SJCRH30 (cell line): ENCODE results near the gene ECM1. TPM values are rescaled to one million over a fixed set of nuclear protein-coding genes. Genes with fewer than 3 reads are reported as not detected.

Experiments used
- DNase-seq, 2 experiments: peaks; one replicate each; pipeline ENCODE4 v3.0.0-alpha.2; 2015 to 2020
- H3K27ac ChIP-seq: fragments of 250-450 bp; sonication (Bioruptor Pico); 2 replicates; pipeline ENCODE4 v1.5.1; 2020; ENCODE audit warnings: mild to moderate bottlenecking, moderate library complexity
- H3K27me3 ChIP-seq: fragments of 250-450 bp; sonication (Bioruptor Pico); 2 replicates; pipeline ENCODE4 v1.5.1; 2020; ENCODE audit warnings: mild to moderate bottlenecking, moderate library complexity
- H3K36me3 ChIP-seq: fragments of 250-450 bp; sonication (Bioruptor Pico); 2 replicates; pipeline ENCODE4 v1.5.1; 2020; ENCODE audit warnings: mild to moderate bottlenecking, moderate library complexity
- H3K4me1 ChIP-seq: fragments of 250-450 bp; sonication (Bioruptor Pico); 2 replicates; pipeline ENCODE4 v1.5.1; 2020; ENCODE audit warnings: mild to moderate bottlenecking, moderate library complexity
- H3K4me3 ChIP-seq: fragments of 250-450 bp; sonication (Bioruptor Pico); 2 replicates; pipeline ENCODE4 v1.5.1; 2020; ENCODE audit warnings: mild to moderate bottlenecking, moderate library complexity
- H3K9me3 ChIP-seq: fragments of 250-450 bp; sonication (Bioruptor Pico); replicated peaks from 2 replicates; pipeline ENCODE4 v1.5.1; 2020; ENCODE audit warnings: mild to moderate bottlenecking, moderate library complexity
- total RNA-seq: library from RNA; depleted of rRNA; stranded (reverse); fragments of >200 nt; shearing (Covaris generic); gene quantifications from 2 replicates; pipeline ENCODE4 v1.2.3, GENCODE V29; 2014

ECM1 gene
- total RNA-seq, 1 experiment from 2014 or later, result 5.0 TPM

GRCh38 chr1:150516616-150517015 lies 8.7 kb downstream of the ECM1 start:
- H3K4me1 ChIP-seq, result peaks cover 7% of the 10 kb centered on the region; the same call in 1 of the 2 replicates
- no peaks in the 10 kb centered on the region for H3K27me3 ChIP-seq
- no peak for DNase-seq
- no peaks in the 10 kb centered on the region for H3K36me3 ChIP-seq
- H3K27ac ChIP-seq, result no peak overlapping the region
- no peaks in the 10 kb centered on the region for H3K9me3 ChIP-seq
- peak overlapping the region; percentile 64 for H3K4me3 ChIP-seq

GRCh38 chr1:150521196-150521968 lies 13.5 kb downstream of the ECM1 start:
- Histone ChIP-seq H3K9me3 (no peaks in the 10 kb centered on the region), H3K27me3 (no peaks in the 10 kb centered on the region), H3K27ac (no peak overlapping the region), H3K36me3 (no peaks in the 10 kb centered on the region), H3K4me1 (0 out of 2 replicates have a peak, but pooled peaks cover under 1% of the 10 kb centered on the region), H3K4me3 (no peak overlapping the region)
- no peak for DNase-seq

GRCh38 chr1:150525348-150525747 lies 17.4 kb downstream of the ECM1 start:
- Histone ChIP-seq H3K4me1 (no peaks in the 10 kb centered on the region), H3K36me3 (no peaks in the 10 kb centered on the region), H3K27me3 (no peaks in the 10 kb centered on the region), H3K4me3 (no peak overlapping the region), H3K27ac (no peak overlapping the region), H3K9me3 (no peaks in the 10 kb centered on the region)
- no peak for DNase-seq

GRCh38 chr1:150528196-150528595 lies 20.3 kb downstream of the ECM1 start:
- no peak for DNase-seq
- Histone ChIP-seq H3K27ac (no peak overlapping the region), H3K9me3 (no peaks in the 10 kb centered on the region), H3K27me3 (no peaks in the 10 kb centered on the region), H3K4me3 (no peak overlapping the region), H3K36me3 (no peaks in the 10 kb centered on the region), H3K4me1 (no peaks in the 10 kb centered on the region)

GRCh38 chr1:150529017-150529416 lies 21.1 kb downstream of the ECM1 start:
- H3K4me3 ChIP-seq, result no peak overlapping the region
- H3K4me1 ChIP-seq, result no peaks in the 10 kb centered on the region
- DNase-seq, result no peak
- H3K27ac ChIP-seq, result no peak overlapping the region
- no peaks in the 10 kb centered on the region for H3K36me3 ChIP-seq
- no peaks in the 10 kb centered on the region for H3K9me3 ChIP-seq
- H3K27me3 ChIP-seq, result no peaks in the 10 kb centered on the region

- H3K36me3 ChIP-seq, result no peaks in the 10 kb centered on the region
- H3K4me1 ChIP-seq, result peaks cover 11% of the 10 kb centered on the region
- H3K27ac ChIP-seq, result no peak overlapping the region
- no peak for DNase-seq
- no peak overlapping the region for H3K4me3 ChIP-seq
- H3K27me3 ChIP-seq, result no peaks in the 10 kb centered on the region
- no peaks in the 10 kb centered on the region for H3K9me3 ChIP-seq
Measured at GRCh38 chr1:150530491-150531159, 22.7 kb downstream of the ECM1 start.

GRCh38 chr1:150532860-150533259 lies 25.0 kb downstream of the ECM1 start:
- DNase-seq, result no peak
- Histone ChIP-seq H3K9me3 (no peaks in the 10 kb centered on the region), H3K4me3 (no peak overlapping the region), H3K4me1 (peaks cover 11% of the 10 kb centered on the region), H3K27me3 (no peaks in the 10 kb centered on the region), H3K36me3 (no peaks in the 10 kb centered on the region), H3K27ac (no peak overlapping the region)

GRCh38 chr1:150534002-150534401 lies 26.1 kb downstream of the ECM1 start:
- Histone ChIP-seq H3K36me3 (no peaks in the 10 kb centered on the region), H3K27me3 (no peaks in the 10 kb centered on the region), H3K27ac (no peak overlapping the region), H3K4me3 (no peak overlapping the region), H3K4me1 (peaks cover 11% of the 10 kb centered on the region), H3K9me3 (no peaks in the 10 kb centered on the region)
- no peak for DNase-seq

GRCh38 chr1:150535511-150536287 lies 27.8 kb downstream of the ECM1 start:
- H3K27me3 ChIP-seq, result no peaks in the 10 kb centered on the region
- no peaks in the 10 kb centered on the region for H3K36me3 ChIP-seq
- H3K4me3 ChIP-seq, result no peak overlapping the region
- H3K4me1 ChIP-seq, result peaks cover 11% of the 10 kb centered on the region
- H3K27ac ChIP-seq, result peak overlapping the region; percentile 48
- DNase-seq, result no peak
- H3K9me3 ChIP-seq, result no peaks in the 10 kb centered on the region

- no peaks in the 10 kb centered on the region for H3K9me3 ChIP-seq
- no peak overlapping the region for H3K27ac ChIP-seq
- no peak overlapping the region for H3K4me3 ChIP-seq
- no peaks in the 10 kb centered on the region for H3K27me3 ChIP-seq
- peaks cover 11% of the 10 kb centered on the region for H3K4me1 ChIP-seq
- DNase-seq, result no peak
- no peaks in the 10 kb centered on the region for H3K36me3 ChIP-seq
Measured at GRCh38 chr1:150536836-150537731, 29.2 kb downstream of the ECM1 start.

- Histone ChIP-seq H3K36me3 (no peaks in the 10 kb centered on the region), H3K4me3 (no peak overlapping the region), H3K9me3 (no peaks in the 10 kb centered on the region), H3K27me3 (no peaks in the 10 kb centered on the region), H3K4me1 (peaks cover 11% of the 10 kb centered on the region), H3K27ac (no peak overlapping the region; the same call in 1 of the 2 replicates)
- no peak for DNase-seq
Measured at GRCh38 chr1:150537732-150538684, 30.1 kb downstream of the ECM1 start.

- peaks cover 9% of the 10 kb centered on the region; the same call in 1 of the 2 replicates for H3K4me1 ChIP-seq
- H3K4me3 ChIP-seq, result peak overlapping the region; percentile 33
- H3K9me3 ChIP-seq, result no peaks in the 10 kb centered on the region
- no peaks in the 10 kb centered on the region for H3K36me3 ChIP-seq
- H3K27me3 ChIP-seq, result no peaks in the 10 kb centered on the region
- DNase-seq, result peak; percentile 59 to 64
- peak overlapping the region; percentile 16; the same call in 1 of the 2 replicates for H3K27ac ChIP-seq
Measured at GRCh38 chr1:150543500-150544143, 35.7 kb downstream of the ECM1 start.

GRCh38 chr1:150544204-150544603 lies 36.3 kb downstream of the ECM1 start:
- no peak for DNase-seq
- Histone ChIP-seq H3K27me3 (no peaks in the 10 kb centered on the region), H3K9me3 (no peaks in the 10 kb centered on the region), H3K36me3 (no peaks in the 10 kb centered on the region), H3K27ac (peak overlapping the region; percentile 16; the same call in 1 of the 2 replicates), H3K4me1 (peaks cover 9% of the 10 kb centered on the region; the same call in 1 of the 2 replicates), H3K4me3 (peak overlapping the region; percentile 33)
